Stimulated activated CD4-positive, alpha-beta T cell treated with anti-CD3 and anti-CD28 coated beads, Interleukin-1b, Interleukin-23, amount 100 ng/mL, for 24 hours (primary cell): ENCODE measurements around the gene UBAC1.
"Not testable (repeated sequence)": the region's sequence is repeated elsewhere in the genome, so short reads cannot be mapped to it uniquely, and the experiment has no call there.

ENCODE experiments used
- DNase-seq, 4 experiments: peaks; one replicate each; pipeline ENCODE4 v3.0.0-alpha.2; 2020; ENCODE audit warnings: low read depth in 4 of 4, low spot score in 1 of 4

Gene UBAC1

DNA sequence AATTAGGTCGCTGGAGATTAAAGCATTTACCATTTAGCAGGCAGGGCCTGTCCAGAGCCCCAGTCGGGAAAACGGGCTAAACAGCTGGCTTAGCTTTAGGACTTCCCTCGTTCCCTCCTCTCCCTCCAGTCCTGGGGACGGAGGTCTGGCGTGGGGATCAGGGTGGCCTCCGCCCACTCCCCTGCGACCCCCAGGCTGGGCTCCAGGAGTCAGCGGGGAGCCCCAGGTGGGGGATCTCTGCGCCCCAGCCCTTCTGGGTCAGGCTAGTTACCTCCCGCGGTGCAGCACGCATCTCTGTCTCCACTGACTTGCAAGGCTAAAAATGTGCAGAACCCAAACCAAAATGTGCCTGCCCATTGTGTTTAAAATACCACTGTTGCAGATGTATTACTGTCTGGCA lies 37.7 kb downstream of the UBAC1 start:
- no peak for DNase-seq

DNA sequence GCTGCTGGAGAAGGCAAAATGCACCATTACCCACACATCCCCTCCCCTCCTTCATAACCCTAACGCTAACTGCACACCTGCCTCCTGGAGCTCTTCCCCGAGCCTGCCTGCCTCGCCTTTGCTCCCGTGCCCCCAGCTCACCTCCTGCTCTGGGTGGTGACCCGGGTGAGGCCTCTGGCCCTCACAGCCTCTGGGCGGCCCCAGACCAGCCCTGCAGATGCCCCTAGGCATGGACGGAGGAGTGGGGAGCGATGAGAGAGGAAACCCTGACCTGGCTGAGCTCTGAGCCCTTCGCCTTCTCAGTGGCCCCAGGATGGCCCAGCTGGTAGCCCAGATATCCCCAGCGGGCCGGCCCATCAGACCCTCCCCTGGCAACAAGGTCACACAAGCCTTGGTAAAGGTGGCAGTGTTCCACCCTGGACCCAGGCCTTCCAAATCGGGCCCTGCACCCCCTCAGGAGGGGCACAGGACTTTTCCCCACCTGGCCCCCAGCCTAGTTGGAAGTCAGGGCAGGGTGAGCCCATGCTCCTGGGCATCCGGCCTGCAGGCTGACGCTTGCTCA lies 39.3 kb downstream of the UBAC1 start:
- DNase-seq, result no peak

DNA sequence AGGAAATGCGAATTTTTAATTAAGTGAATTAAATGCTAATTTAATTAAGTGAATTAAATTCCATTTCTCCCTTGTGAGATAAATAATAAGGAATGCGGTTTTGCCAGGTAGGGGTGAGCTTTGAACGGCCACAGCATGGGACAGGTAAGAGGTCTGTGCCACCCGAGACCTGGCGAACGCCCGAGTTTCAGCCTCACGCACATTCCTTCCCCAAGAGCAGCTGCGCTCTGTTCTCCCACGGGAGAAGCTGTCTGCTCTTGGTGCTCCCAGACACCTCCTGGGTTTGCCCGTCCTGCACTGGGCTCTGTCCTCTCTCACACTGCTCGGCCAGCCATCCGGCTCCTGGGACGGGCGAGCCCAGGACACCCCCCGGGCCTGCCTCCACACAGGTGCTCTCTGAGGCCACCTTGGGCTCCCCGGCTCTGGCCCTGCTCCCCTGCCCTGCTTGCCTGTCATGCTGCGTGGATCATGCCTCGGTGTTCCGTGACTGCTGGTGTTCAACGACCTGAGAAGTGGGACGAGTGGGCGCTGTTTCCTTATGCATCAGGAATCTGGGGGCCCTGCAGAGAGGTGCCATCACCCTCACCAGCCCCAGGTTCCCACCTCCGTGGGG lies 40.1 kb downstream of the UBAC1 start:
- no peak for DNase-seq

DNA sequence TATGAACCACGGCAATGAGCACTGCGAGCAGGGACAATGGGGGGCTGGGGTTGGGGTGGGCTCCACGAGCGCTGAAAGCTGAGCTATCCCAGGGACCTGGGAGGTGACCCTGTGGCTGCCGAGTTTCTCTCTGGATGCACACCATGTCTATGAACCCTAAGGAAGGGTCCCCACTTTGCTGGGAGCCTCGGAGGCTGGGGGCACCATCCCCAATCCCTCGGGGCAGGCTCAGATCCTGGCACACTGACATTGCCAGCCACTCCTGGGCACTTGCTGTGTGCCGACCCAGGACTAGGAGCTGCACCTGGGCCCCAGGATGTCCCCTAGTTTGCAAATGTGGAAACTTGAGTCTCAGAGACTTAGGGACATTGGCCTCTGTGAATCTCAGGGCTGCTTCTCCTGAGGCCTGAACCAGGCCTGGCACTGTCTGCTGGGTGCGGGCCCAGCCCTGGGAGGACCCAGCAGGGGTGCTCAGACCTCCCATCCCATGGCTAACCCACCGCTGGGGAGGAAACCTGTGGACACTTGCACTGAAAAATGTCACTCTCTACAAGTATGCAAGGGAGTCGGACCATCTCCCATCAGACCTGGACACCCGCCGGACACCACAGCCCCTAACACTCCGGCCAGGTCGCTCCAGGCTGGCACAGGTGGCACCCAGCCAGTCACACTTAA lies 40.8 kb downstream of the UBAC1 start:
- no peak for DNase-seq

DNA sequence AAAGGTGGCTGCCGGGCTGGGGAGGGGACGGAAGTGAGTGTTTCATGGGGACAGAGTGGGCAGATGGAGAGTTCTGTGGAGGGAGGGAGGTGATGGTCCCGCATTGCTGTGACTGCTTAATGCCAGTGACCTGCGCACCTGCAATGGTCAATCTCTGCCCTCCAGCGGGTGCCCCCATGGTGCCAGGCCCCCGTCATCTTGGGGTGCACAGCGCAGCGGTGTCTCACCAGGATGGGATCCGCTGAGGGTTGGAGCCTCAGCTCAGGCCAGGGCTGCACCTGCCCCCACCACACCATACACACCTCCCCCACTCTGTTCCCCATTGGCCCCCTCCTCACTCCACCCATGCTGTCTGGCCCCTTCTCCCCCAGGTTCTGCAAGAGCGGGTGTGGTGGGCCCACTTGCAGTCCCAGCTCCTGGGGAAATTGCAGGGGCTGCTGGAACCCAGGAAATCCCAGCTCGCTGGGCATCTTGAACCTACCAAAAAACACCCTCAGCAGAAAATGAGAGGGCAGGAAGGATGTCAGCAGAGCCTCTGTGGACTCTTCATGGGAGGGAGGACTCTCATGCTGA lies 41.8 kb downstream of the UBAC1 start:
- DNase-seq, result no peak

DNA sequence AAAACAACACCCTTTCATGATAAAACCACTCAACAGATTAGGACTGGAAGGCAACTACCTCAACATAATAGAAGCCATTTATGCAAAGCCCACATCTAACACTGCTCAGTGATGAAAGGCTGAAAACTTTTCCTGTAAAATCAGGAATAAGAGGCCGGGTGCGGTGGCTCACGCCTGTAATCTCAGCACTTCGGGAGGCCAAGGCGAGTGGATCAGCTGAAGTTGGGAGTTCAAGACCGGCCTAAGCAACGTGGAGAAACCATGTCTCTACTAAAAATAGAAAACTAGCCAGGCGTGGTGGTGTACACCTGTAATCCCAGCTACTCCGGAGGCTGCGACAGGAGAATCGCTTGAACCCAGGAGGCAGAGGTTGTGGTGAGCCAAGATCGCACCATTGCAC lies 44.9 kb downstream of the UBAC1 start:
- DNase-seq, result not testable (repeated sequence)

DNA sequence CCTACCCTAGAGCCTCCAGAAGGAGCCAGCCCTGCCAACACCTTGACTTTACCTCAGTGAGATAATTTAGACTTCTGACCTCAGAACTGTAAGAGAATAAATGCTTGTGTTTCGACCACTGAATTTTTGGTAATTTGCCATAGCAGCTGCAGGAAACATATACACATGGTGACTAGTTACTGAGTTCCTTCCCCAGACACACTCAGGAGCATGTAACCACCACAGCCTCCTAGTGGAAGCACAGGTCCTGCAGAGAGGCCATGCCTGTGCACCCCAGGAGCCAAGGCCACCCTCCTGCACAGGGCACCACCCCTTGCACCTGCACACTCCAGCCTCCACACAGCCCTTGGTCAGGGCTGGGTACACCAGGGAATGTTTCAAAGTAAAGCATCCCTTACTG lies 46.3 kb downstream of the UBAC1 start:
- no peak for DNase-seq

DNA sequence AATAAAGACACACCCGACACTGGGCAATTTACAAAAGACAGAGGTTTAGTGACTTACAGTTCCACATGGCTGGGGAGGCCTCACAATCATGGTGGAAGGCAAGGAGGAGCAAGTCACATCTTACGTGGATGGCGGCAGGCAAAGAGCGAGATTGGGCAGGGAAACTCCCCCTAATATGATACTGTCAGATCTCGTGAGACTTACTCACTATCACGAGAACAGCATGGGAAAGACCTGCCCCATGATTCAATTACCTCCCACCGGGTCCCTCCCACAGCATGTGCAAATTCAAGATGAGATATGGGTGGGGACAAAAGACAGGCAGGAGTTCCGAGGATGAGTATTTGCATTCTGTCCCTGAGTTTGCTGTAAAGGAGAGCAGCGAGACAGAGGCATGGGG lies 49.9 kb downstream of the UBAC1 start:
- not testable (repeated sequence) for DNase-seq

DNA sequence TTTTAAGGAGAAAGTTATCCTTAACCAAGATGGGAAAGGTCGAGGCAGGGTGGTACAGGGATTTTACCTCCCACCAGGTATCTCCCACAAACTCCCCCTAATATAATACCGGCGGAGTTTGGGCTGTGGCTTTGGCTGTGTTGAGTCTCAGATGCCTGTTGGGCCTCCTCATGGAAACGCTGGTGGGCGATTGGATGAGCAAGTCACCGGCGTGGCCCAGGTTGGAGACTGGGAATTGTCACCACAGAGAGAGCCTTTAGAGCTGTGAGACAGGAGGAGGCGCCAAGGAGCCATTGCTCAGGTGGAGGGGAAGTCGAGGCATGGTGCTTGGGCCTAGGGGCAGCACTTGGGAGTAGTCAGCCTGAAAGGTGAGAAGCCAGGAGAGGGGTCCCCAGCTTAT lies 50.4 kb downstream of the UBAC1 start:
- no peak for DNase-seq

DNA sequence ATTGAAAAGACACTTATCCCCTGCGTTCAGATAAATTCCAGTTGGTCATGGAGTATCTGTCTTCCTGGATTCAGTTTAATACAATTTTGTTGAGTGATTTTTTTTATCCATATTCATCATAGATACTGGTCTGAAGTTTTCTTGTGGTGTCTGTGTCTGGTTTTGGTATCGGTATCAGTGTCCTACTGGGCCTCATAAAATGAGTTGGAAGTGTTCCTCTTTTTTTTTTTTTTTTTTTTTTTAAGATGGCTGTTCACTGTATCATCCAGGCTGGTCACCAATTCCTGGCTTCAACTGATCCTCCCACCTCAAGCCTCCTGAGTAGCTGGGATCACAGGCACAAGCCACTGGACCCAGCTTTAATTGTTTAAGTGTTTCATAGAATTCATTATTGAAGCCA lies 51.0 kb downstream of the UBAC1 start:
- DNase-seq, result no peak

DNA sequence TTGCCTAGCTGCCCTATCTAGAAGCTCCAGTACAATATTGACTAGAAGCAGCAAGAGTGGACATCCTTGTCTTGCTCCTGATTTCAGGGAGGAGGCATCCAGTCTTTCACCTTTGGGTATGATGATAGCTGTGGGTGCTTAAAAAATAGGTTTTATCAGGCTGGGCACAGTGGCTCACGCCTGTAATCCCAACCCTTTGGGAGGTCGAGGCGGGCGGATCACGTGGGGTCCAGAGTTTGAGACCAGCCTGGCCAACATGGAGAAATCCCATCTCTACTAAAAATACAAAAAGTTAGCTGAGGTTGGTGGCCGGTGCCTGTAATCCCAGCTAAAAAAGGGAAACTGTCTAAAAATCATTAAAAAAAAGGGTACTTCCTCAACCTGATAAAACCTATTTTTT lies 51.8 kb downstream of the UBAC1 start:
- no peak for DNase-seq

DNA sequence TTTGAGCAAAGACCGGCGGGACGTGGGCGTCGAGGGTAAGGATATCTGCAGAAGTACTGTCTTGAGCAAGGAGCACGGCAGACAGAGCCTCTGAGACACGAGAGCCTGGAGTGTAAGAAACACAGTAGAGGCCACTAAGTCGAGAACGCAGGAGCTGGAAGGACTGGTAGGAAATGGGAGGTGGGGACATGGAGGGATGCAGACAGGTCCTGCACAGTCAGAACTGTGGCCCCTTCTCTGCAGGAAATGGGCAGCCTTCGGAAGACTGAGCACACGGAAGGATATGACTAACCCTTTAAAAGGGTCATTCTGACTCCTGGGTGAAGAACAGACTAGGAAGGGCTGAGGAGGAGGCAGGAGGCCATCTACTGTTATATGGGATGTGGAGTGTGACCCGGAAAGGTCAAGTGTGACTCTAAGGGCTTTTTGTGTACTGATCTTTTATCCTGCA lies 52.4 kb downstream of the UBAC1 start:
- DNase-seq, result no peak

DNA sequence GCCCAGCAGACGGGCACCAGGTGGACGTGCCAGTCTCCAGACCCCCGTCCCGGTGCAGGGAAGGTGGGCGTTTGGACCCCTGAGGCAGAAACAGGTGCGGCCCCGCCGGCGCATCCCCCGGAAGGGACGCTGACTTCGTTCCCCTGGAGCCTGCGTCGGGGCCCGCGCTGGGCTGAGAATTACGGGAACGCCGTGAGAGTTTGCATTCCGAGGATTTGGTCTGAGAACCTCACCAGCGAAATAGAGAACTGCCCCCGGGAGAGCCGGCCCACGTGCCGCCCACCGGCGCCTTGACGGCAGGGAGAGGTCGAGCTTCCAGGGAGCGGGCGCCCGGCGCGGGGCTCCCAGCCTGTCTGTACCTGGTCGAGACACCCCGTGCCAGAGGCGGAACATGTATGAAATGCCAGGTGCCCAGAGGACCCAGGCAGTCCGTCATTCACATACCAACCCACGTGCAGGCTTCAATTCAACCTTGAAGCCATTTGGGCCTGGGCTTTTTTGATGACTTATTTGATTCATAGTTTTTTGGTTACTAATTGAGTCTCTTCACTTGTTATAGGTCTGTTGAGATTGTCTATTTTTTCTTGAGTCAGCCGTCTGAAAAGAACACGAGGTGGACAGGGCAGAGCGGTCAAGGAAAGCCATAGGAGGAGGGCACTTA lies 53.0 kb downstream of the UBAC1 start:
- no peak for DNase-seq

DNA sequence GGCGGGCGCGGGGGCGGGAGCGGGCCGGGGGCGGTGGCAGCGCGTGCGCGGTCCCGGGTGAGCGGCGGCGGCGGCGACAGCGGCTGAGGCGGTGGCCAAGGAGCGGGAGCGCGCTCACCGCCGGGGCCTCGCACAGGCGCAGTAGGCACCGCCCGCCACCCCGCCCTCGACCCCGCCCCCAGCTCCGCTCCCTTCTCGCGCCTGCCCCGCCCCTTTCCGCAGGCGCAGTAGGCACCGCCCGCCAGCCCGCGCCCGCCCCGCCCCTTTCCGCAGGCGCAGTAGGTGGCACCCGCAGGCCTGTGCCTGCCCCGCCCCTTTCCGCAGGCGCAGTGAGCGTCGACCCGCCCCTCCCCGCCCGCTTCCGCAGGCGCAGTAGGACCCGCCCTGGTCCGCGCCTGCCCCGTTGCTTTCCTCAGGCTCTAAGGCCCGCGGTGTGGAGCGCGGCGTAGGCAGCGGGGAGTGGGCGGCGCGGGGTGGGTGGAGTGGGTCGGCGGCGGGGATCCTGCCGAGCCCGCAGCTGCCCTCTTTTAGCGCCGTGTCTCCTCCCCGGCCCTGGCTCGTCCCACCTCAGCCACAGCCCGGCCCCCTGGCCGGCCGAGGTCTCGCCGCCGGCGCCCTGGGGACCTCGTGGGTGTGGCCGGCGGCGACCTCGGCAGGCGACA lies 53.6 kb downstream of the UBAC1 start, which contains the start of gene CAMSAP1:
Gene CAMSAP1, minus strand, starts transcription at position 116 of the 662 bp plus-strand sequence. CDS start 387 bp downstream, outside the sequence.
- peak; percentile 77 to 93 (median 90) for DNase-seq

DNA sequence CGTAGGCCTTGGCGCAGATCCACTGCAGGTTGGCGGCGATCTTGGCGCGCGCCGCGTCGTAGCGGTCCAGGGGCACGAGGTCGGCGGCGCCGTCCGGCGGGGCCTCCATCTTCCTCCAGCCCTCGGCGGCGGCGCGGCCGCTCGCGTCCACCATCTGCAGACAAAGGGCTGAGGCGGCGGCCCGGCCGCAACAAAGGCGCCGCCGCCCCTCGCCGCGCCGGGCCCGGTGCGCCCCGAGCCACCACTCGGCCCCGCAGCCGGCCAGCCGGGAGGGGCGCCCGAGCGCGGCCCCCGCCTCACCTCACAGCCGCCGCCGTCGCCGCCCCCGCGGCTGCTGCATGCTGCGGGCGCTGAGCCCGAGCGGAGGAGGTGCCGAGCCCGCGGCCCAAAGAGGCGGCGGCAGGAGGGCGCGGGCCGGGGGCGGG lies 54.2 kb downstream of the UBAC1 start:
- DNase-seq, result no peak

DNA sequence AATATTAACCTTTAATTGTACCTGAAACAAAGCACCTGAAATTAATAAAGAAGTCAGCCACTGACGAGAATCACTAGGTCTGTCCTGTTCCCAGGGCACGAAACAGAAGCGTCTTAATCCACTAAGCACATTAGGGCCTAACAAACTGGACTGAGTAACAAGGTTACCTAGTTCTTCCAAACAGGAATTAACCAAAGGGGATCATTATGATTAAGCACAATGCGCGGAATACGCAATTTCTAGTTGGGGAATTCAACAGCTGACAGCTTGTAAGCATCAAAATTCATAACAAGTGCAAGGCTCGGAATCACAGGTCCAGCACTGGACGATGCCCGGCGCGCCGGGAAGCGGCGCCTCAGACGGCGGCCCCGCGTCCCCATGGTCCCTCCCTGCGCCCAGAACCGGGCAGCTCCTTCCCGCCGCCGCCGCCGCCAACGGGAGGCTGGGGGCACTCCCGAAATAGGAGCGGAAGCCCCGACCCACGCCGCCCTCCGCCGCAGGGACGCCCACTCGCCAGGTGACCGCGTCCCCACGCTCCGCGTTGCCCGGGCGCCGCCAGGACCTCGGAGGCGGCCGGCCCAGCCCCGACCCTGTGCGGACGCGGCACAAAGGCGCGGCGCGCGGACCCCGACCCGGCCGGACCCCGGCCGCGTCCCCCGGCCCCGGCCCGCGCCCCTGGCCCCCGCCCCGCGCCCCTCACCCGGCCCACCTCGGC lies 54.7 kb downstream of the UBAC1 start:
- no peak for DNase-seq

DNA sequence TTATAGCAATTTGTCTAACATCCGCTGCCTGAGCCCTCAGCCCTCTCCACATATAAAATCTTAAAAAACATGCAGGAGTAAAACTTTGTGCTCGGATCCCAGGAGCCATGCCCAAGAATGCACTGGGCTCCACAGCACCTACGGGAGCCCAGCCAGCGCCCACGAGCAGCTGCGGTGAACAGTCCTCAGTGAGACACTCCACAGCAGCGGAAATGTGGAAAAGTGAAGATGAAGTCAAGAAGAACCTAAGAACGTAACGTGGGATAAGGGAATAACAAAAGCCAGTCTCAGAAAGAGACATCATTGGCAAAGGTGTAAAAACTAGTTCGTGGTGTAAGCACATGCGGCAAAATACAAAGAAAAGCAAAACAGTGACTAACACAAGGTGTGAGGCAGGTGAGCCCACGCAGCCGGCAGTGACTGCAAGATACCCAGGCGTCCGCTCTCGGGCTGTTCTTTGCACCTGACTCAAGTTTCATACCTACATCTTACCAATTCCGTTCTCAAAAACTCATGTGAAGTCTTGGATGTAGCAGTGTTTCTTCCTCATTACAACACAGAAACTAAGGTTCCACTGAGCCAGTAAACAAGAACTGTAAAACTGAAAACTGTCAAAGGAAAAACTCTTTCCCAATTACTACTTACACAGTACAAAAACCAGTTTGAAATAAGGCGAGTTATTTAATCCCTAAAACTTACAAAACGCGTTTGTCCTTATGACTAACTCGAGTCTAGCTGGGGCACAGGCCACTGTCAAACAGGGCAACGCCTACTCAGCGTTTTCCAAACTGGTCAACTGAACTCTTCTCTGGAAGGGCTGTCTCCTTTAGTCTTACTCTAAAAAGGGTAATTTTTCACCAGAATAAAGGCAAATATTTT lies 55.6 kb downstream of the UBAC1 start:
- peak in 3 of 4 experiments; percentile 45 to 69 (median 59) for DNase-seq

DNA sequence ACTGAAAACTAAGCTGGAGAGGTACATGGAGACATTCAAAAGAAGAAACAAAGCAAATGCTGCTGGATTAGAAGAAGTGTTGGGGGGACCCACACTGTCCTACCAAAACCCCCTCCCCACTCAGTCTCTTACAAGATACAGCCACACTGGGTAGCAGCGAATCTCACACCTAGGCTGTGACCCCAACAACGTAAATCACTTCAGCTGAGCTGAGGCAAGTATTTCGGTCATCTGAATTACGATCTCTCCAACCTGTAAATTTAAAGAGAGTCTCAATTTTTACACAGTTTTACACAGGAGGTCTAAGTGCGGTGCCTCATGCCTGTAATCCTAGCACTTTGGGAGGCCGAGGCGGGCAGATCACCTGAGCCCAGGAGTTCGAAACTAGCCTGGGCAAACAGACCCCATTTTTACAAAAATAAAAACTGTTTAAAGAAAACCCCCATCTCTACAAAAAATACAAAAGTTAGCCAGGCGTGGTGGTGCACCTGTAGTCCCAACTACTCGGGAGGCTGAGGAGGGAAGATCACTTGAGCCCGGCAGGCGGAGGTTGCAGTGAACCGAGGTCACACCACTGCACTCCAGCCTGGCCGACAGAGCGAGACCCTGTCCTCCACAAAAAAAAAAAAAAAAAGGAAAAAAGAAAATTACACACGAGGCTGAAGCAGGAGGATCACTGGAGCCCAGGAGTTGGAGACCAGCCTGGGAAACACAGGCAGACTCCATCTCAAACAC lies 57.2 kb downstream of the UBAC1 start:
- no peak for DNase-seq

DNA sequence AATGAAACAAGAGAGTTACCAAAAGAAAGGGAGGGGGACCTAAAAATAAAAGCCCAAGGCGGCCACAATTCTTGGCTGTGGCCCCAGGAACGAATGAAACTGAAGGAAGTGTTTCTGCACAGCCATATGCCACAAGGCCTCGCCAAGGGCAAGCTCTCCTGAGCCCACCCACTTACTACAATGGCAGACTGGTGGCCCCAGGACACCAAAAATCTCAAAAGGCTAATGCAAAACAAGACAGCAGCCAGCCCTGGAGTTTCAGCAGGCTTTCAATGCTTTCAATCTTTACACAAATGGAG lies 57.9 kb downstream of the UBAC1 start:
- DNase-seq, result no peak
